ENCODE results near the gene ZDHHC11B.
"Not testable (repeated sequence)": the region's sequence is repeated elsewhere in the genome, so short reads cannot be mapped to it uniquely, and the experiment has no call there.

The ZDHHC11B gene

GRCh38 chr5:801472-801871, 16.9 kb upstream of the ZDHHC11B start:
- no peaks in the 10 kb centered on the region for H3K4me1 ChIP-seq (ENCODE audit: control insufficient read depth, insufficient read depth, low read length)
- POLR2A ChIA-PET: no interaction called here
- no peaks in the 10 kb centered on the region for H3K9me3 ChIP-seq (ENCODE audit: control insufficient read depth, insufficient read depth, low read depth, low read length)
- TF ChIP-seq ZFP37 (tag by site-specific recombination; IDR thresholded peaks at IDR 0.05) (no peak), PRDM2 (tag by site-specific recombination; IDR thresholded peaks at IDR 0.05; ENCODE audit: borderline replicate concordance) (no peak), ZBTB49 (tag by site-specific recombination; IDR thresholded peaks at IDR 0.05; ENCODE audit: low read depth) (no peak), ZNF175 (tag by site-specific recombination; IDR thresholded peaks at IDR 0.05) (no peak), KLF10 (tag by site-specific recombination; IDR thresholded peaks at IDR 0.05) (no peak), WT1 (tag by site-specific recombination; IDR thresholded peaks at IDR 0.05) (no peak), ZNF121 (tag by site-specific recombination; IDR thresholded peaks at IDR 0.05) (no peak), YY1 (tag by site-specific recombination; IDR thresholded peaks at IDR 0.05) (no peak), ZNF211 (tag by site-specific recombination; IDR thresholded peaks at IDR 0.05; ENCODE audit: low read depth) (no peak), EGR2 (tag by site-specific recombination; IDR thresholded peaks at IDR 0.05; ENCODE audit: low read depth) (no peak), KLF1 (tag by site-specific recombination; IDR thresholded peaks at IDR 0.05) (no peak), ZNF302 (tag by site-specific recombination; IDR thresholded peaks at IDR 0.05; ENCODE audit: low read depth) (no peak)
- H3K36me3 ChIP-seq (ENCODE audit: control insufficient read depth in 2 of 2, insufficient read depth in 1 of 2, low read length in 2 of 2): no peaks in the 10 kb centered on the region
- CTCF ChIA-PET: no interaction called here
- no peak overlapping the region for H3K4me3 ChIP-seq (ENCODE audit: low read depth, low read length)
- H3K27ac ChIP-seq (ENCODE audit: extremely low read depth, low read depth, low read length): no peak overlapping the region

GRCh38 chr5:801055-801454, 16.5 kb upstream of the ZDHHC11B start:
- H3K9me3 ChIP-seq (ENCODE audit: control insufficient read depth, insufficient read depth, low read depth, low read length); H3K4me1 ChIP-seq (ENCODE audit: control insufficient read depth, insufficient read depth, low read length); H3K4me3 ChIP-seq (ENCODE audit: low read depth, low read length); H3K27ac ChIP-seq (ENCODE audit: extremely low read depth, low read depth, low read length); H3K36me3 ChIP-seq (ENCODE audit: control insufficient read depth in 2 of 2, insufficient read depth in 1 of 2, low read length in 2 of 2); CTCF ChIA-PET; POLR2A ChIA-PET: not testable (repeated sequence)

GRCh38 chr5:798505-799138, 14.1 kb upstream of the ZDHHC11B start:
- H3K36me3 ChIP-seq (ENCODE audit: control insufficient read depth in 2 of 2, insufficient read depth in 1 of 2, low read length in 2 of 2); H3K4me3 ChIP-seq (ENCODE audit: low read depth, low read length); H3K9me3 ChIP-seq (ENCODE audit: control insufficient read depth, insufficient read depth, low read depth, low read length); H3K27ac ChIP-seq (ENCODE audit: extremely low read depth, low read depth, low read length); POLR2A ChIA-PET; CTCF ChIA-PET; H3K4me1 ChIP-seq (ENCODE audit: control insufficient read depth, insufficient read depth, low read length): not testable (repeated sequence)

GRCh38 chr5:797986-798385, 13.5 kb upstream of the ZDHHC11B start:
- H3K4me3 ChIP-seq (ENCODE audit: low read depth, low read length); H3K9me3 ChIP-seq (ENCODE audit: control insufficient read depth, insufficient read depth, low read depth, low read length); H3K27ac ChIP-seq (ENCODE audit: extremely low read depth, low read depth, low read length); H3K4me1 ChIP-seq (ENCODE audit: control insufficient read depth, insufficient read depth, low read length); H3K36me3 ChIP-seq (ENCODE audit: control insufficient read depth in 2 of 2, insufficient read depth in 1 of 2, low read length in 2 of 2); POLR2A ChIA-PET; CTCF ChIA-PET: not testable (repeated sequence)

GRCh38 chr5:795873-796272, 11.3 kb upstream of the ZDHHC11B start:
- POLR2A ChIA-PET, CTCF ChIA-PET: not testable (repeated sequence)

GRCh38 chr5:794948-795347, 10.4 kb upstream of the ZDHHC11B start:
- H3K4me3 ChIP-seq (ENCODE audit: low read depth, low read length); POLR2A ChIA-PET; H3K36me3 ChIP-seq (ENCODE audit: control insufficient read depth in 2 of 2, insufficient read depth in 1 of 2, low read length in 2 of 2); H3K4me1 ChIP-seq (ENCODE audit: control insufficient read depth, insufficient read depth, low read length); CTCF ChIA-PET; H3K27ac ChIP-seq (ENCODE audit: extremely low read depth, low read depth, low read length); H3K9me3 ChIP-seq (ENCODE audit: control insufficient read depth, insufficient read depth, low read depth, low read length): not testable (repeated sequence)

More at GRCh38 chr5:795873-796272, 11.3 kb upstream of the ZDHHC11B start:
- not testable (repeated sequence) for H3K9me3 ChIP-seq (ENCODE audit: control insufficient read depth, insufficient read depth, low read depth, low read length); H3K27ac ChIP-seq (ENCODE audit: extremely low read depth, low read depth, low read length); H3K36me3 ChIP-seq (ENCODE audit: control insufficient read depth in 2 of 2, insufficient read depth in 1 of 2, low read length in 2 of 2); H3K4me1 ChIP-seq (ENCODE audit: control insufficient read depth, insufficient read depth, low read length); H3K4me3 ChIP-seq (ENCODE audit: low read depth, low read length)
